HCT116 (cell line): ENCODE measurements around the gene GABRG2. TPM values are rescaled to one million over a fixed set of nuclear protein-coding genes. Genes with fewer than 3 reads are reported as not detected.

Experiments used
- ATAC-seq: fragments of 200-7000 bp; cut with Tn5 transposase; 2 replicates; pipeline ENCODE4 v1.9.1; 2020; ENCODE audit warnings: mild to moderate bottlenecking, moderate library complexity
- BruUV-seq: library from RNA; stranded (reverse); fragments of 400-500 nt; replicated peaks from 2 replicates; lab custom pipeline; 2021; lab: Mats Ljungman, UMichigan
- CTCF ChIA-PET: fragments of 300-600 bp; sonication (Branson Sonifier 250); formaldehyde crosslinking; loops from one replicate; lab custom pipeline; 2021; ENCODE audit warnings: antibody characterized with exemption; lab: Charles Lee
- POLR2A ChIA-PET: fragments of 300-600, 350-600 bp; sonication (Branson Sonifier 250); formaldehyde crosslinking; loops from one replicate; lab custom pipeline; 2021; ENCODE audit warnings: antibody characterized with exemption; lab: Charles Lee
- RAD21 ChIA-PET, 2 experiments: fragments of 300-600 bp; sonication (Branson Sonifier 250); formaldehyde crosslinking; loops; one replicate each; lab custom pipeline; 2023; ENCODE audit warnings: low total read pairs in 2 of 2; ENCODE audit not compliant: uncharacterized antibody in 2 of 2, unreplicated experiment in 2 of 2, low non-redundant PET in 1 of 2; lab: Charles Lee
- DNase-seq: peaks from one replicate; pipeline ENCODE4 v3.0.0-alpha.2; 2010; ENCODE audit warnings: low read depth, low spot score
- H2AFZ ChIP-seq: fragments of 200-600 bp; shearing (Covaris generic), sonication (generic); 2 replicates; pipeline ENCODE4 v1.6.1; 2017; ENCODE audit warnings: low read depth, mixed run types, mixed read lengths, antibody characterized with exemption, low read length; ENCODE audit not compliant: poor library complexity, severe bottlenecking
- H3K27ac ChIP-seq: 2 replicates; pipeline ENCODE4 v1.5.1; 2012; ENCODE audit warnings: low read depth, low read length
- H3K27me3 ChIP-seq: fragments of 200-600 bp; sonication (generic); 2 replicates; pipeline ENCODE4 v1.6.1; 2016; ENCODE audit warnings: mixed run types, low read length, mixed read lengths; ENCODE audit not compliant: insufficient read depth
- H3K36me3 ChIP-seq, 2 experiments: fragments of 200-500 bp in 1 of 2; fragments of 200-600 bp in 1 of 2; sonication (Bioruptor generic) in 1 of 2; sonication (generic) in 1 of 2; 2 replicates each; pipeline versions ENCODE4 v1.5.1 to v1.6.1; 2014 to 2016; ENCODE audit warnings: low read length in 2 of 2, inconsistent platforms in 1 of 2, mixed read lengths in 1 of 2, mixed run types in 1 of 2; ENCODE audit not compliant: insufficient read depth in 2 of 2, control insufficient read depth in 1 of 2
- H3K4me1 ChIP-seq, 2 experiments: fragments of 200-600 bp in 1 of 2; sonication (generic) in 1 of 2; 2 replicates each; pipeline versions ENCODE4 v1.5.1 to v1.6.1; 2012 to 2017; ENCODE audit warnings: low read length in 2 of 2, inconsistent platforms in 1 of 2, mild to moderate bottlenecking in 1 of 2, mixed read lengths in 1 of 2, mixed run types in 1 of 2, moderate library complexity in 1 of 2; ENCODE audit not compliant: insufficient read depth in 2 of 2, control insufficient read depth in 1 of 2
- H3K4me2 ChIP-seq: fragments of 200-600 bp; sonication (generic); 2 replicates; pipeline ENCODE4 v1.6.1; 2017; ENCODE audit warnings: mixed run types, low read length, mixed read lengths
- H3K4me3 ChIP-seq, 2 experiments: fragments of 200-600 bp in 1 of 2; sonication (generic) in 1 of 2; replicated peaks in 1 of 2; 2 replicates each; pipeline ENCODE4 v1.5.1; 2011 to 2016; ENCODE audit warnings: low read length in 2 of 2, control low read depth in 1 of 2, low read depth in 1 of 2, mild to moderate bottlenecking in 1 of 2, mixed read lengths in 1 of 2, mixed run types in 1 of 2
- H3K79me2 ChIP-seq: fragments of 200-600 bp; sonication (generic); 2 replicates; pipeline ENCODE4 v1.6.1; 2017; ENCODE audit warnings: mild to moderate bottlenecking, mixed run types, low read length, moderate library complexity, mixed read lengths; ENCODE audit not compliant: insufficient read depth
- H3K9ac ChIP-seq: fragments of 200-600 bp; sonication (generic); 2 replicates; pipeline ENCODE4 v1.6.1; 2016; ENCODE audit warnings: low read length, mixed read lengths
- H3K9me2 ChIP-seq: fragments of 200-600 bp; sonication (generic), shearing (Covaris generic); 2 replicates; pipeline ENCODE4 v1.6.1; 2017; ENCODE audit warnings: mixed run types, mild to moderate bottlenecking, moderate library complexity; ENCODE audit not compliant: insufficient read depth
- H3K9me3 ChIP-seq, 2 experiments: fragments of 200-500 bp in 1 of 2; fragments of 200-600 bp in 1 of 2; sonication (Bioruptor generic) in 1 of 2; sonication (generic) in 1 of 2; 2 replicates each; pipeline ENCODE4 v1.6.1; 2014 to 2017; ENCODE audit warnings: low read length in 2 of 2, mixed read lengths in 2 of 2, inconsistent platforms in 1 of 2, low read depth in 1 of 2, mild to moderate bottlenecking in 1 of 2, mixed run types in 1 of 2, moderate library complexity in 1 of 2; ENCODE audit not compliant: control insufficient read depth in 1 of 2, insufficient read depth in 1 of 2
- H4K20me1 ChIP-seq: fragments of 200-600 bp; sonication (generic), shearing (Covaris generic); 2 replicates; pipeline ENCODE4 v1.6.1; 2017; ENCODE audit warnings: mixed run types, mild to moderate bottlenecking, moderate library complexity; ENCODE audit not compliant: insufficient read depth
- CTCF ChIP-seq, 3 experiments: fragments of 200-600 bp in 1 of 3; sonication (generic) in 1 of 3; IDR thresholded peaks in 2 of 3; conservative IDR thresholded peaks in 1 of 3; 2 replicates each; pipeline ENCODE4 v1.5.1; 2012 to 2017; ENCODE audit warnings: low read depth in 2 of 3, low read length in 2 of 3, antibody characterized with exemption in 1 of 3, borderline replicate concordance in 1 of 3, control low read depth in 1 of 3, mild to moderate bottlenecking in 1 of 3, mixed read lengths in 1 of 3, mixed run types in 1 of 3, moderate library complexity in 1 of 3; ENCODE audit not compliant: insufficient read depth in 1 of 3
- ELF1 ChIP-seq: IDR thresholded peaks from 2 replicates; pipeline ENCODE4 v1.6.1; 2012; ENCODE audit warnings: low read depth, borderline replicate concordance
- EZH2 ChIP-seq: fragments of 200-600 bp; sonication (generic); IDR thresholded peaks from 2 replicates; pipeline ENCODE4 v1.6.1; 2017; ENCODE audit warnings: antibody characterized with exemption, mixed run types
- EZH2phosphoT487 ChIP-seq: fragments of 200-600 bp; IDR thresholded peaks from 2 replicates; pipeline ENCODE4 v1.6.1; 2018; ENCODE audit warnings: antibody characterized with exemption, borderline replicate concordance
- MAX ChIP-seq: IDR thresholded peaks from 2 replicates; pipeline ENCODE4 v1.6.1; 2012
- POLR2A ChIP-seq: IDR thresholded peaks from 2 replicates; pipeline ENCODE4 v1.7.0; 2011; ENCODE audit warnings: borderline replicate concordance; ENCODE audit not compliant: insufficient read depth, insufficient read length; ENCODE audit errors: extremely low read depth
- POLR2AphosphoS5 ChIP-seq: IDR thresholded peaks from 2 replicates; pipeline ENCODE4 v1.6.1; 2011; ENCODE audit warnings: mild to moderate bottlenecking, low read depth, low read length, moderate library complexity
- RAD21 ChIP-seq: IDR thresholded peaks from 2 replicates; pipeline ENCODE4 v1.6.1; 2012; ENCODE audit warnings: low read depth, mild to moderate bottlenecking
- SP1 ChIP-seq: IDR thresholded peaks from 2 replicates; pipeline ENCODE4 v1.6.1; 2012; ENCODE audit warnings: low read depth
- SRF ChIP-seq: IDR thresholded peaks from 2 replicates; pipeline ENCODE4 v1.6.1; 2012; ENCODE audit warnings: low read depth
- TCF7L2 ChIP-seq: IDR thresholded peaks from 2 replicates; pipeline ENCODE4 v1.7.0; 2011; ENCODE audit warnings: borderline replicate concordance, inconsistent platforms; ENCODE audit not compliant: insufficient read depth, insufficient read length; ENCODE audit errors: extremely low read depth
- YY1 ChIP-seq: IDR thresholded peaks from 2 replicates; pipeline ENCODE4 v1.6.1; 2011; ENCODE audit warnings: low read length, low read depth, moderate library complexity, mild to moderate bottlenecking; ENCODE audit not compliant: insufficient replicate concordance; ENCODE audit errors: extremely low read depth
- ZNF274 ChIP-seq: fragments of 200-500 bp; sonication (Bioruptor generic); IDR thresholded peaks from 2 replicates; pipeline ENCODE4 v1.6.1; 2014; ENCODE audit warnings: mild to moderate bottlenecking, low read depth, low read length, inconsistent platforms
- intact Hi-C: fragments of 100-400 bp; cut with micrococcal nuclease; formaldehyde crosslinking; loops from 2 replicates; pipeline ENCODE4 v1.10.0; 2022
- total RNA-seq: library from RNA; stranded (reverse); gene quantifications from one replicate; pipeline ENCODE4 v1.2.1, GENCODE V29; 2021; ENCODE audit not compliant: unreplicated experiment

The GABRG2 gene
- total RNA-seq, 1 experiment from 2014 or later, result 5.8 TPM

- no peak overlapping the region for H3K27ac ChIP-seq
Measured at GRCh38 chr5:162128117-162128516, 60.5 kb downstream of the GABRG2 start.

GRCh38 chr5:162132348-162132747 lies 64.8 kb downstream of the GABRG2 start:
- ChIA-PET RAD21 (no interaction called here), POLR2A (no interaction called here), CTCF (no interaction called here)
- ATAC-seq (no peak), DNase-seq (no peak)
- intact Hi-C loops, result no loop called here
- peaks cover 3% of the 10 kb centered on the region in 2 experiments; a peak in 2 of 4 replicates for H3K4me1 ChIP-seq
- no peaks in the 10 kb centered on the region for H4K20me1 ChIP-seq
- H3K27me3 ChIP-seq, result no peaks in the 10 kb centered on the region
- no peak overlapping the region for H3K4me3 ChIP-seq
- TF ChIP-seq EZH2phosphoT487 (no peak), CTCF (IDR thresholded peaks at IDR 0.05 in 2 of 3, conservative IDR thresholded peaks at IDR 0.05 in 1 of 3; ENCODE audit: borderline replicate concordance in 1 of 3, insufficient read depth in 1 of 3, low read depth in 2 of 3, low read length in 2 of 3) (no peak), ZNF274 (no peak), YY1 (no peak), SRF (no peak), TCF7L2 (no peak), RAD21 (no peak), SP1 (no peak), MAX (no peak), POLR2AphosphoS5 (no peak), EZH2 (no peak)
- H3K27ac ChIP-seq, result no peak overlapping the region
- H3K36me3 ChIP-seq, result no peaks in the 10 kb centered on the region
- BruUV-seq, result no TSS peak
- no peaks in the 10 kb centered on the region for H3K79me2 ChIP-seq
- no peaks in the 10 kb centered on the region for H3K9me3 ChIP-seq
- H3K9me2 ChIP-seq, result no peaks in the 10 kb centered on the region
- no peak overlapping the region for H2AFZ ChIP-seq
- no peak overlapping the region for H3K9ac ChIP-seq
- no peak overlapping the region for H3K4me2 ChIP-seq

More at GRCh38 chr5:162128117-162128516, 60.5 kb downstream of the GABRG2 start:
- H3K9me2 ChIP-seq, result no peaks in the 10 kb centered on the region
- TF ChIP-seq EZH2 (no peak), ELF1 (no peak), POLR2A (no peak), ZNF274 (no peak), MAX (no peak)
- no peaks in the 10 kb centered on the region for H3K36me3 ChIP-seq
- peaks cover 3% of the 10 kb centered on the region in 2 experiments; a peak in 2 of 4 replicates for H3K4me1 ChIP-seq
- ChIA-PET POLR2A (no interaction called here), CTCF (no interaction called here), RAD21 (no interaction called here)
- no peak overlapping the region for H3K4me3 ChIP-seq
- H3K79me2 ChIP-seq, result no peaks in the 10 kb centered on the region
- intact Hi-C loops, result no loop called here
- H2AFZ ChIP-seq, result no peak overlapping the region
- H3K27me3 ChIP-seq, result no peaks in the 10 kb centered on the region
- no peak overlapping the region for H3K4me2 ChIP-seq
- ATAC-seq (peak; percentile 44; the same call in 1 of the 2 replicates), DNase-seq (peak; percentile 6)
- H4K20me1 ChIP-seq, result no peaks in the 10 kb centered on the region
- H3K9ac ChIP-seq, result no peak overlapping the region
- no peaks in the 10 kb centered on the region for H3K9me3 ChIP-seq
- no TSS peak for BruUV-seq
